NCI-H2107 treated with DMSO at 0.1 percent for 48 hours (cell line): ENCODE results near the gene ENKUR.
"Not testable (repeated sequence)": the region's sequence is repeated elsewhere in the genome, so short reads cannot be mapped to it uniquely, and the experiment has no call there.

ENCODE experiments used
- DNase-seq: peaks from one replicate; lab custom pipeline; 2025; ENCODE audit not compliant: unreplicated experiment; lab: John Stamatoyannopoulos, UW

ENKUR gene

DNA sequence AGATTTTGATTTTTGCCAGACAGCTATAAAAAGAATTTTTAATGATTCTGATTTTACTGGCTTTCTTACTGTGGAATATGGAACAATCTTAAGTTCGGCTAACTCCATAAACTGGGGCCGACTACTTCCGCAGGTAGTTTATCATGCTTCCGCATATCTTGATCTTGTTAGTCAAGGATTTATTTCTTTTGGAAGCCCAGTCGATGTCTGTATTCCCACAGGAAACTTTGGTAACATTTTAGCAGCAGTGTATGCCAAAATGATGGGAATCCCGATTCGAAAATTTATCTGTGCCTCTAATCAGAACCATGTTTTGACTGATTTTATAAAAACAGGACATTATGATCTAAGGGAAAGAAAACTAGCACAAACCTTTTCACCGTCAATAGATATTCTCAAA lies 8.6 kb upstream of the ENKUR start:
- DNase-seq: no peak

DNA sequence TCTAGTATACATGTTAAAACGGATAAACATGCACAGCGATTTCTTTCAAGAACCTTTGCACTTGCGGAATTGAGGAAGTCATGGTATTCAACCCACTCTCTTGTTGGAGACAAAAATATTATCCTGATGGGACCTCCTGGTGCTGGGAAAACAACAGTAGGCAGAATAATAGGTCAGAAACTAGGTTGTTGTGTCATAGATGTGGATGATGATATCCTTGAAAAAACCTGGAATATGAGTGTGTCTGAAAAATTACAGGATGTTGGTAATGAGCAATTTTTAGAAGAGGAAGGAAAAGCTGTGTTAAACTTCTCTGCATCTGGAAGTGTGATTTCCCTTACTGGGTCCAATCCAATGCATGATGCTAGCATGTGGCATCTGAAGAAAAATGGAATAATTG lies 7.3 kb upstream of the ENKUR start:
- no peak for DNase-seq

DNA sequence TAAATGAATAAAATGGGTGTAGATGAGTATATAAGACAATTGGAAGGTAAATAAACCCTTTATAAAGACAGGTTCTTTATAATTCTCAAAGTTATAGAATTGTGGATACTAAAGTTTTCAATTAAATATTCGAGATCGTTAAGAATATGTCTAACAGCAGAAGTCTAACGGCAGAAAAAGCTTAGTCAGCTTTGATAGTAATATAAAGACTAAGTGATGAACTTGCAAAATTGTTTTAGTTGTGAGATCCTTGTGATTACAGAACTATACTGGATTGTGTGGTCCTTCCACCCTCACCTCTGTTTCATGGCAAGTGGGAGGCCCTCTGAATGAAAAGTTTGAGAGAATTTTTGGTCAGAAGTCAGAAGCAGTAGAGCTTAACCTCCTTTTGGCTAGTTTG lies 2.7 kb upstream of the ENKUR start:
- DNase-seq: no peak

DNA sequence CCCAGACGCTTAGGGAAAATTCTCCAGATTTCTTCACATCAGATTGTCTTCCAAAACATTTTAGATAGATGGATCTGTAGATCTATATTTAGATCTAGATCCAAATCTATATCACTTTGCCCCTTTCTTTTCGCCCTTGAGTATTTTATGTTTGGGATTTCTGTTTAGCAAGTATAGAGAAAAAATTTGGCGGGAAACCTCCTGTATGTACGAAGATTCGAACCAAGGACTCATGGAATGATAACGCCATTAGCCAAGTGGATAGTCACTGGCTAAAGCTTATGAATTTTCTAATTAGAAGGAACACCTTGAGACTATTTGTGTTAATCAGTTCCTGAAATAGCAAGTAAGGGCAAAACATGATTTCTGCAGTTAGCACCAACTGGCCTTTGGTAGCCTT lies 1.7 kb upstream of the ENKUR start:
- no peak for DNase-seq

DNA sequence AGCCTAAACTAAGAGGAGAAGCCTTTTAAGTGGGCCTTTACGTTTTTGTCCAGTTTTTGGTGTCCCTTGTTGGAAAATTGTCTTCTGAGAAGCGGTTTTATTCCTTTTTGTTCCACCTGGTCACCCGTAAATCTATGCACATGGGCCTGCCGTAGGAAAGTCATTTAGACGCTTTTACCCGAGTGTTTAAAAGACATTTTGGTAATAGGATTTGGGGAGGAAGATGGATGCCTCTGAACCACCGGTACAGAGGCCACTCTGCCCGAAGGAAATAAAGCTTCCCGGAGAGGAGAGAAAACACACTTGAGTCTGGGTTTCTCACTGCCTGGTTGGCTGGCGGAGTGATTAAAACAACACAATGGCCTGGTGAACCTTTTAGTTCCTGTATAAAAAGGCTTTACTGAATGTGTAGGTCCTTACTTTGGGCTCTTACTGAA lies 1.2 kb upstream of the ENKUR start:
- peak; percentile 14 for DNase-seq

DNA sequence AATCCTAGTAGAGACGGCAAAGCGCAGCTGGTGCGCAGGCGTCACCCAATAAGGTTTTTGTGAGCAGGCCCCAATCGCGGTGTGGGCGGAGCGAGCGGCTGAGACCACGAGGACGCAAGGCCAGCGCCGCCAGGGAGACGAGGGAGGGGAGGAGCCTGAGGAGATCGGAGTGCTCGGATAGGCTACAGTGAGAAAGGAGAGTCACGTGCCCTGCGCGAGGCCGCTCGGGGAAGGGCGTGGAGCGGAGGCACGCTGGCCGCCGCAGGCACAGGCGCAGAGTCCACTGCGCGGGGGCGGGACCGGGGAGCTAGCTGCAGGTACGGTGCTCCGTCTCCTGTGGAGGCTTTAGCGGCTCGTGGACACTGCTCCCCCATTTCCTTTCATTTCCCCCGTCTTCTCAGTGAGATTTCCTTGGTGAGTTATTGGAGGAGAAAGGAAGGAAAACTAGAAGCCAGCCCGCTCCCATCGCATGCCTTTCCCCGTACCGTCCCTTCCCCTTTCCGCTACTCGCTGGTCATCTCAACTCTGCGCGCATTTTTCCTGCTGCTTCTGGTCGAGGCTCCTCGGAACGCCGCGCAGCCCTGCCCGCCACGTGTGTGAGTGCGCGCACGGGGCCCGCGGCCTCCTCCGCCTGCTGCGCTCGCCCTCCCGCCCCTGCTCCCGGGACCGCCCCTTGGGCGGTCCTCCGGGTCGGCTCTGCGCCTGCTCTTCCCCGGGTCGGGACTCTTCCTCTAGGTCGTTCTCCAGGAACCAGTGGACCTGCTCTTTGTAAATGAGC lies 607 bp upstream of the ENKUR start, which contains the start of gene THNSL1:
TSS of gene THNSL1 (plus strand) at position 237 of the 778 bp plus-strand sequence. CDS start 6,612 bp downstream, outside the sequence.
- DNase-seq: peak; percentile 86

DNA sequence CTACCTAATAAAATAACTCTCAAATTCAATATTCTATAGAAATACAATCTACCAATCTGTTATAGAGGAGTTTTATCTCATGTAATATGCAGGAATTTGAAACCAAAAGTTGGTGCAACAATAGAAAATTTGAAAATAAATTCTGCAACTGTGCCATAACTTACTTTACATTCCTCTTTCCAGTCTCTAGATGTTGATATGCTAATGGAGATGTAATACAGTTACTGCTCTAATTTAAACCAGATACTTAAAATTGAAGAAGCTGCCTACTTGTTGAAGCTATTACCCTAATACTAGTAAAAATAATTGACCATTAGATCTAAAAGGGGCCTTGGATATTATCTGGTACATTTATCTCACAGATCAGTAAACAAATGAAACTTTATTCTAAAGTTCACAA lies 1.4 kb downstream of the ENKUR start:
- no peak for DNase-seq

DNA sequence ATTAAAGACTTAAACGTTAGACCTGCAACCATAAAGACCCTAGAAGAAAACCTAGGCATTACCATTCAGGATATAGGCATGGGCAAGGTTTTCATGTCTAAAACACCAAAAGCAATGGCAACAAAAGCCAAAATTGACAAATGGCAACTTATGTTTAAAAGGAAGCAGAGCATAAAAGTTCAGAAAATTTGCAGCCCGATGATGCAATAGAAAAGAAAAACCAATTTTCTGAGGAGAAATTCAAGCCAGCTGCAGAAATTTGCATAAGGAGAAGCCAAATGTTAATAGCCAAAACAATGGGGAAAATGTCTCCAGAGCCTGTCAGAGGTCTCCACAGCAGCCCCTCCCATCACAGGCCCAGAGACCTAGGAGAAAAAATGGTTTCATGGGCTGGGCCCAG lies 4.4 kb downstream of the ENKUR start:
- DNase-seq: not testable (repeated sequence)

DNA sequence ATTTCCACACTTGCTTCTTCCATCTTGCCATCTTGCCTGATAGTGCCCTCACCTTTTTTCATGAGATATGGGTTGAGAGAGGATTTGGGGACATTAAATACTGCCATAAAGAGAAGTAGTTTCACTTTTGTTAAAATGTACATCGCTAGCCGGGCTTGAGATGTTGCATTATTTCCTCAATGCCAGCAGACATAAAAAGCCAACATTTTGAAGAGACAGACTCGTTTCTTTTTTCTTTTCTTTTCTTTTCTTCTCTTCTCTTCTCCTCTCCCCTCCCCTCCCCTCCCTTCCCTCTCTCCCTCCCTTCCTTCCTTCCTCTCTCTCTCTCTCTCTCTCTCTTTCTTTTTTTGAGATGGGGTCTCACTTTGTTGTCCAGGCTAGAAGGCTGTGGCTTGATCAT lies 17.9 kb downstream of the ENKUR start:
- no peak for DNase-seq

DNA sequence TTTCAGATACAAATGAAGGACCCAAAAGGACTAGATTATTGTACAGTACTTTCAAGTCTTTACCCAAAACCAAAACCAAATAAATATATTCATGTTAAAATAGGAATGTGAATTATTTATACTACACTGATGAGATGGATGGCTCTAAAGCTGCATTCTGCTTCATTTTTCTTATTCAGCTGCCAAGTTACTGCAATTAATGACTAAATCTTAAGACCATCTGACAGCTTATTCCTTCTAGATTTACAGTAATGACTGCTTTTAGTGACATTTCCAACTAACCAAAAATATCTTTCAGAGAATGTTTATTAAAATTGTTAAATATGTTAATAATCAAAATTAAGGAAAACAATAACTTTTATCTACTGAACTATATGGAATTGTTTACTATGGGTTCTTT lies 20.9 kb downstream of the ENKUR start:
- no peak for DNase-seq

DNA sequence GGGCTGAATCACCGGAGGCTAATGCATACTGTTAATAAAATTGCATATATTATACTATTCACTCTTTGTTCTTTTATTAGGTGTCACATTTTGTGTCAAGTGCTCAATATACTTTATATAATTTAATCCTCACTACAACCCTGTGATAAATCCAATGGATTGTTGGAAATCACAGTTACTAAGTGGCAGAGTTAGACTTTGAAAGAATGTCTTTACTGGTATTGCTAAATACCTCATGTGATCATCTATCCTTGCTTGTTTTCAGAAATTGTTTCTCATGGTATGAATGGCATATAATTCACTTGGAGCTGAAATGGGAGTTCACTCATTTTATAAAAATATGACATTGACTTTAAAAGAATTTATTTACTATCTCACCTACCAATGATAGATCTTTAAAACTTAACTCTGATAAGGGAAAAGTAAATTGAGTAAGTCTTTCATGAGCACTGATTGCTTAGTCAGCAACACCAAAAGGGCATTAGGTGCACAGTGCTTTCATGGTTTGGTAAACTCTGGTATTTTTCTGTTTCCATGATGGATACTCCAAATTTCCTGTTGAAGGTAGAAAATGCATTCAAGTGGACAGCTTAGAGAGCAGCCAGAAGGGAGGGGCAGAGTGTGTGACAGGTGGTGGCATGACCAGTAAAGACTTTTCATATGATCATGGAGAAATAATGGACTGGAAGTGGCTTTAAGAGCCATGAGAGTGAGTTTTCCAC lies 22.6 kb downstream of the ENKUR start:
- no peak for DNase-seq

DNA sequence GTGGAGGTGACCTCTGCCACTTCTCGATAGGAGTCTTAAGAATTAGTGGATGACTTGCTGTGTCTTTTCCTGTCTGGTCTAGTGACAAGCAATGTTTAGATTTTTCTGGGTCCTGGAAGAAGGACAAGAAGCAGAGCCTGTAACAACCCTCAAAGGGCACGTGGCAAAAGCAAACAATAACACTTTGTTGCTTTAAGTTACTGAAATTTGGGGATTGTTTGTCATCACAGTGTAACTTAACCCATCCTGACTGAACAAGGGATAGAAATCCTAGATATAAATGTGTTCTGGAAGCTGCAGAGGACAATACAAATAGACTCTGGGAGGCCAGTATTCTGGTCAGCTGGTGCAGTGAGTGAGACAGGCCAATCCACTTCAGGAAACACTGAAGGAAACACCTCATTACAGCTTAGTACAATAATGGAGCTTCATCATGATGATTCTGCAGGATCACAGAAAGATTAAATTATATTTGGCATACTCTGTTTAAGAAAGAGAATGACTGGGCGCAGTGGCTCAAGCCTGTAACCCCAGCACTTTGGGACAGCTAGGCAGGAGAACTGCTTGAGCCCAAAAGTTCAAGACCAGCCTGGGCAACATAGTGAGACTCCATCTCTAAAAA lies 23.3 kb downstream of the ENKUR start:
- DNase-seq: no peak

DNA sequence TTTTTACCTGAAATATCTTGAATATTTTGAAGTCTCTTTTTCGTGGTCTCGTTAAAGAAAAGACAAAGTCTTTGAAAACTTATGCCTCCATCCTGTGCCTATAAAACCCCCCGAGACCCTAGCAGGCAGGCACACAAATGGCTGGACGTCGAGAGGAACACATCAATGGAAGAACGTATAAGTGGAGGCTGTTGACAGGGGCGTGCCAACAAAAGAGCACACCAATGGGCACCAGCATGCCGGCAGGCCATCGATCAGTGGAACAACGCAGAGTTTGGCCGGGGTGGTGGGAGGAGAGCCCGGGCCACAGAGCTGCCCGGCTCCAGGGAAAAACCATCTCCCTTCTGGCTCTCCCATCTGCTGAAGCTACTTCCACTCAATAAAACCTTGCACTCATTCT lies 24.7 kb downstream of the ENKUR start:
- no peak for DNase-seq

DNA sequence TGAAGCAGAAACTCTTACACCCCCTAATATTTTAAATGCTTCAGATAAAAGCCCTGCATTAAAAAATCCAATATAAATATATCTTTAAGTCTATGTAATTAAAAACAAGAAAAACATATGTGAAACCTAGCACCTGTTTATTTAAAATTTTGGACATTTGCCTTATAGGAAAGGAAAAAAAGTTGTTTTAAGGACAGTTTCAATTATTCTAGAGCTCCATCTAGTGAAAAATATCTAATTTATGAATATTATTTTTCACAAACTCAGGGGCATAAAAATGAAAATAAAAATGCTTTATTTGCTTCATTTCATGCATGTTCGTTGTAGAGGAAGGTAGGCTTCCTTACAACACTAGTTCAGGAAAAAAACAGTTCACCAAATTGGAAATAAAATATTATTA lies 26.1 kb downstream of the ENKUR start:
- no peak for DNase-seq

DNA sequence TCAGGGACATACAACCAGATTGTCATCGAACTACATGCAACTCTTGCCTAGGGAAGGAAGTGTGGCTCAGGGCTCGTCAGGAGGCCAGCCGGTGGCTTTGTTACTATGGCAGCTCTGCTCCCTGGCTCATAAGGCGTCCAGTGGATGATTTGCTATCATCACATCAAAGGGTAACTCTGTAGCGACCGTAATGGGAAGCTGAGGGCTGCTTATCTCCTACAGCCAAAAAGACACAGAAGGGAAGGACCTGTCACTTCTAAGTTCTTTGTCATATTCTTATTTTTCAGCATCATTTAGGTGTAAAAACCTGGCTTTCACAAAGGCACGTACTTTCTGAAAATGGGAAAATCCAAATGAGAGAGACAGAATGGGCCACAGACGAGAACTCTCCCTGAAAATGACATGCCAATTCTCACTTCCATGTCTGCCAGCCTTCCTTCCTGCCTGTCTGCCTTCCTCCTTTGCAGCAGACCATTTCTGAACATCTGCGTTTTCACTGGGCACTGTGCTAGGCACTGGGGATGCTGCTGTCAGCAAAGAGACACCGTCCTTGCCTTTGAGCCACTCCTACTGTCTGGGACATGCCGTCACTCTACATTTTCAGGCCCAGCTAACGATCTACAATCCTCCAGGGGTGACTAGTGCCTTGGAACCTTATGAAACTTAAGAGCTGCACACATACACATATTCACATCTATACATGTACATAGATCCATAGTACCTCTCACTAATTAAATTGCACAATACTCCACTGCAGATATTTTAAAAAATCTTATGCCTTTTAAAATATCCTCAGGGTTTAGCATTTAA lies 26.9 kb downstream of the ENKUR start:
- DNase-seq: no peak

DNA sequence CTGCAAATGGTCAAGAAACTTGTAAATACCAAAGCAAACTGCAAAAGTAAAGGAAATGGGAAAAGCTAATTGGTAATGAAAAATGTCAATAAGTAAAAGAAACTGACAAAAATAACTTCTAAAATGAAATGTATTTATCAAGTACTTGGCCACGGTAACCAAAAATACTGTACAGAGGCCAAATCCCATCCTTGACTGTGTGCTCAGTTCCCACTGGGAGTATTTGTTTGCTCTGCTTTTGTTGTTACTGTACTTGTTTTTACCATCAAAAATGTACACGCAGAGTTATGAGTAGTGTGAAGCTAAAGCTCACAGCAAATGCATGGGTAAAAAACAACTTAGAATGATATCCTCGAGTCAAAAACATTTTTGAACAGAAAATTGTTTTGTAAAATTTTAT lies 31.1 kb downstream of the ENKUR start:
- no peak for DNase-seq

DNA sequence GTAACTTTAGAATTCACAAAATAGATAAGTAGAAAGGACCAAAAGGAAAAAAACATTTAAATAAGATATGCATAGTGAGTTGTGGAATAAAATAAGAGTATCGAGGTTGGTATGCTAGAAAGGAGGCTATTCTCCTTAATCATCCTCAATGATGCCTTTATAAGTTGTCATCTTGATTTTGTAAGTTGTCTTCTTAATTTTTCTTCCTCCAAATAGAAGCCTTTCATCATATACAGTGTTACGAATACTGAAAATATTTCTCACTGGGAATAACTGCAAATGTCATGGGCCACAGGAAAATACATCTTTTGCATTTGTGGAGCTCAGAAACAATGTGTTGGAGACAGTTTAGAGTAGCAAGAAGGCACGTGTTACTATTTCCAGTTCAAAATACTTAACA lies 32.0 kb downstream of the ENKUR start:
- DNase-seq: no peak

DNA sequence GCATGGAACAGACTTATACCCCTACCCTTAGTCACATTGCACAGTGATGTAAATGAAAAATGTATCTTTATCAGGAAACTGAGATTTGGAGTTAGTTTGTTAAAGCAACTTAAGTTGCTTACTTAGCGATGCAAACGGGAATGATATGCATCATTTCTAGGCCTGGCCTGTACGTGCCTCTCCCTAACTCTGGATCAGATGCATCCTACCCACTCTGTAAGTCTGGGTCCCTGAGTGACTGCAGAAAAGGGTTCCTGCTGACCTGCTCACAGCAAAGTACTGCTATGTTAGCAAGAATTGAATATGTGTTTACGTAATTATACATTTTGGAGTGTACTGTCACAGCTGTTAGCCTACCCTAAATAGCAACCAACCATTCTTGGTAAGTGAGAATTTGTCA lies 32.8 kb downstream of the ENKUR start:
- DNase-seq: no peak

DNA sequence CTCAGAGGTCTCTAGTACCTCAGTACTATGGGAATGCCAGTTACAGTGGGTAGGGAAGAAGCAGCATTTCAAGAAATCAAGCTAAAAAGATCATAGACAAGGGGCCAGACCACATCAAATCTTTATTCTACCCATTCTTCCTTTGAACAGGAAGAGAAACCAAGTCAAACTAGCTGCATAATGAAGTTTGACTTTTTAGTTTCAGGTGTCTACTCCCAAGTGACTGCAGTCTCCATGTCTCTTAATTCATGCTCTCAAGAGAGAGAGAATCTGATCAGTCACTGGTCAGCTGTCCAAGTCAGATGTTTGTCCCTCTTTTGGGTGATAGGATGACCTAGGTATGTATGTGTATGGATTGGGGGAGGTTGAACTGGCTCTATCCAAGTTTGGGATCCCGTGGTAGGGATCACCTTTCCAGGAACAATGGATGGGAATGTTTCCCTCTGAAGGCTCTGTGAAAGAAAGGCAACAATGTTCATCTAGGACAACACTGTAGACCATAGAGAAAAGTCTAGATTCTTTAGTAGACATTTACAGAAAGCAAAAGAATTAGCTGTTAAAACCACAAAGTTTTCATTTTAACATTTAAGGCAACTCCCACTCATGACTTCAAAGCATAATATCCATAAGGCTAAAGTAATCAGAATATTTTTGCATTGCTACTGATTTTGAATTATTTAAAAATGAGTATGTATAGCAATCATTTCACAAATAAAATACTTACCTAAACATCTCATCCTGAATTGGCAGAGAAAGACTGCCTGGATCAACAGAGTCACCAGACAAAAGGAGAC lies 33.4 kb downstream of the ENKUR start:
- DNase-seq: no peak

DNA sequence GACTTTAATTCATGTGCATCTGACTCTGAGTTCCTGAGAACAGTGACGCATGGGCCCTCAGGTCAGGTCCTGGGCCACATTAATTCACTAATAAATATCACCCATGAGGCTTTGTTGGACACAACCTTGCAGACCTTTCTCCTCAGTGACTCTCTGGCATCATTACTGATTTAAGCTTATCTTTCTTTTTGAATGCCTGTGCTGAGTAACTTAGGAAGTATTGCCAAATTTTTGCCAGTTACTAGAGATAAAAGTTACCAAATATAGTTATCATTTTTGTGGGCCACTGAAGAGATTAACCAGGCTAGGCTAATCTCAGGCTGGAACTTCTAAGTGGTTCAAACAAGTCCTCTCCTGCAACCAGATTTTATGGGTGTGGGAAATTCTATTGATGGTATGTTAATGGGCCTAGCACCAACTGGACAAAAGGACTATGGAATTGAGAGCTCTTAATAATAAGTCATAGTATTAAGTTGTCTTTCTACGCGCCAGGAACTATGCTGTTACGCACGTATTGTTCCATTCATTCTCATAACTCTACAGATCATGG lies 34.7 kb downstream of the ENKUR start:
- DNase-seq: no peak
